GM23338 (cell line): ENCODE results near the gene RBM14. TPM values are rescaled to one million over a fixed set of nuclear protein-coding genes. Genes with fewer than 3 reads are reported as not detected.

Source experiments
- ATAC-seq: fragments of 200-7000 bp; cut with Tn5 transposase; 3 replicates; pipeline ENCODE4 v1.9.1; 2020
- DNase-seq: peaks from one replicate; pipeline ENCODE4 v3.0.0-alpha.2; 2015; ENCODE audit warnings: low spot score
- H2AFZ ChIP-seq: fragments of 200-600 bp; sonication (generic); 2 replicates; pipeline ENCODE4 v1.8.0; 2016; ENCODE audit warnings: antibody characterized with exemption, mild to moderate bottlenecking, moderate library complexity
- H3F3A ChIP-seq: fragments of 200-600 bp; sonication (generic); replicated peaks from 2 replicates; pipeline ENCODE4 v1.8.0; 2017; ENCODE audit warnings: antibody characterized with exemption, mixed run types, low read depth
- H3K27ac ChIP-seq: fragments of 200-600 bp; sonication (generic); 2 replicates; pipeline ENCODE4 v1.6.1; 2016; ENCODE audit warnings: low read depth
- H3K27me3 ChIP-seq: fragments of 200-600 bp; sonication (generic); 2 replicates; pipeline ENCODE4 v1.8.0; 2016; ENCODE audit warnings: mild to moderate bottlenecking, mixed run types, moderate library complexity; ENCODE audit not compliant: insufficient read depth
- H3K36me3 ChIP-seq: fragments of 200-600 bp; sonication (generic); 2 replicates; pipeline ENCODE4 v1.8.0; 2016; ENCODE audit warnings: mild to moderate bottlenecking; ENCODE audit not compliant: insufficient read depth
- H3K4me1 ChIP-seq: fragments of 200-600 bp; sonication (generic); 2 replicates; pipeline ENCODE4 v1.8.0; 2016; ENCODE audit warnings: mild to moderate bottlenecking, moderate library complexity; ENCODE audit not compliant: insufficient read depth
- H3K4me2 ChIP-seq: fragments of 200-600 bp; sonication (generic); 2 replicates; pipeline ENCODE4 v1.7.1; 2017; ENCODE audit warnings: mixed run types
- H3K4me3 ChIP-seq: fragments of 200-600 bp; sonication (generic); 2 replicates; pipeline ENCODE4 v1.6.1; 2016; ENCODE audit warnings: mixed run types
- H3K79me2 ChIP-seq: fragments of 200-600 bp; sonication (generic); replicated peaks from 2 replicates; pipeline ENCODE4 v1.8.0; 2017; ENCODE audit warnings: mild to moderate bottlenecking; ENCODE audit not compliant: insufficient read depth
- H3K9me2 ChIP-seq: fragments of 200-600 bp; sonication (generic); 2 replicates; pipeline ENCODE4 v1.8.0; 2017; ENCODE audit not compliant: insufficient read depth
- H4K20me1 ChIP-seq: fragments of 200-600 bp; sonication (generic); replicated peaks from 2 replicates; pipeline ENCODE4 v1.8.0; 2017; ENCODE audit warnings: mild to moderate bottlenecking; ENCODE audit not compliant: insufficient read depth
- H3K27ac Mint-ChIP-seq: 2 replicates; pipeline ENCODE4 v1.8.0; 2020; ENCODE audit warnings: inconsistent platforms, mild to moderate bottlenecking, moderate library complexity, mixed read lengths
- H3K27me3 Mint-ChIP-seq: 3 replicates; pipeline ENCODE4 v1.8.0; 2022; ENCODE audit warnings: low read depth, mild to moderate bottlenecking, moderate library complexity, mixed read lengths, inconsistent platforms; ENCODE audit not compliant: insufficient read depth, poor library complexity
- H3K36me3 Mint-ChIP-seq: 3 replicates; pipeline ENCODE4 v1.8.0; 2021; ENCODE audit warnings: low read depth, mild to moderate bottlenecking, inconsistent platforms, moderate library complexity, mixed read lengths
- H3K4me1 Mint-ChIP-seq: 3 replicates; pipeline ENCODE4 v1.8.0; 2020; ENCODE audit warnings: mild to moderate bottlenecking, inconsistent platforms, mixed read lengths
- H3K4me3 Mint-ChIP-seq: 3 replicates; pipeline ENCODE4 v1.8.0; 2021; ENCODE audit warnings: moderate library complexity, mild to moderate bottlenecking, inconsistent platforms, mixed read lengths
- H3K9me3 Mint-ChIP-seq: 3 replicates; pipeline ENCODE4 v1.8.0; 2020; ENCODE audit warnings: moderate library complexity, mild to moderate bottlenecking, inconsistent platforms, mixed read lengths
- CREB1 ChIP-seq: fragments of 250-450 bp; sonication (Bioruptor Pico); IDR thresholded peaks from 2 replicates; pipeline ENCODE4 v1.5.0; 2020; ENCODE audit warnings: low read depth, mild to moderate bottlenecking, moderate library complexity
- CTCF ChIP-seq, 2 experiments: fragments of 200-600 bp in 1 of 2; sonication (generic) in 1 of 2; conservative IDR thresholded peaks; 2 replicates each; pipeline versions ENCODE4 v1.5.1 to v1.6.1; 2016 to 2017; ENCODE audit warnings: antibody characterized with exemption in 2 of 2, low read depth in 2 of 2, mild to moderate bottlenecking in 2 of 2, moderate library complexity in 1 of 2
- ETS1 ChIP-seq: IDR thresholded peaks from 2 replicates; pipeline ENCODE4 v1.6.1; 2016; ENCODE audit warnings: antibody characterized with exemption
- EZH2 ChIP-seq: fragments of 200-600 bp; sonication (generic); IDR thresholded peaks from one replicate; pipeline ENCODE4 v1.8.0; 2017; ENCODE audit warnings: antibody characterized with exemption, mild to moderate bottlenecking, low read depth; ENCODE audit not compliant: unreplicated experiment
- EZH2phosphoT487 ChIP-seq: fragments of 200-600 bp; sonication (generic); IDR thresholded peaks from one replicate; pipeline ENCODE4 v1.8.1; 2018; ENCODE audit warnings: antibody characterized with exemption; ENCODE audit not compliant: unreplicated experiment
- JUNB ChIP-seq: IDR thresholded peaks from one replicate; pipeline ENCODE4 v1.6.1; 2016; ENCODE audit warnings: antibody characterized with exemption; ENCODE audit not compliant: unreplicated experiment
- NANOG ChIP-seq: IDR thresholded peaks from 2 replicates; pipeline ENCODE4 v1.6.1; 2016; ENCODE audit warnings: antibody characterized with exemption, borderline replicate concordance
- POLR2AphosphoS5 ChIP-seq: IDR thresholded peaks from 2 replicates; pipeline ENCODE4 v1.6.1; 2016; ENCODE audit warnings: antibody characterized with exemption, low read depth
- REST ChIP-seq: IDR thresholded peaks from one replicate; pipeline ENCODE4 v1.6.1; 2018; ENCODE audit warnings: antibody characterized with exemption; ENCODE audit not compliant: unreplicated experiment
- STAT1 ChIP-seq: IDR thresholded peaks from one replicate; pipeline ENCODE4 v1.6.1; 2016; ENCODE audit warnings: antibody characterized with exemption; ENCODE audit not compliant: unreplicated experiment
- ZNF114 ChIP-seq: fragments of 250-450 bp; sonication (Bioruptor Pico); IDR thresholded peaks from 2 replicates; pipeline ENCODE4 v1.5.0; 2020; ENCODE audit warnings: mild to moderate bottlenecking, moderate library complexity
- ZNF331 ChIP-seq: fragments of 250-450 bp; sonication (Bioruptor Pico); IDR thresholded peaks from 2 replicates; pipeline ENCODE4 v1.5.0; 2020; ENCODE audit warnings: low read depth, mild to moderate bottlenecking, moderate library complexity
- ZNF462 ChIP-seq: fragments of 250-450 bp; sonication (Bioruptor Pico); IDR thresholded peaks from 2 replicates; pipeline ENCODE4 v1.5.0; 2020; ENCODE audit warnings: mild to moderate bottlenecking, moderate library complexity
- polyA plus RNA-seq: library from polyadenylated mRNA; unstranded; fragments of >200 nt; fragmentation: Nextera tagmentation; extraction: Ambion mirVana; gene quantifications from 2 replicates; pipeline ENCODE4 v1.2.1, GENCODE V29; 2016
- total RNA-seq: library from RNA; depleted of rRNA; stranded (reverse); fragments of >200 nt; shearing (Covaris generic); gene quantifications from 2 replicates; pipeline ENCODE4 v1.2.3, GENCODE V29; 2014

RBM14 gene
- total and polyA plus RNA-seq, 2 experiments from 2014 or later: 45.4 to 83.5 TPM

- Mint-ChIP-seq H3K27ac (no peak overlapping the region; the same call in 1 of the 2 replicates), H3K4me3 (no peak overlapping the region), H3K9me3 (no peaks in the 10 kb centered on the region), H3K4me1 (no peaks in the 10 kb centered on the region), H3K36me3 (peaks cover 20% of the 10 kb centered on the region; the same call in 2 of the 3 replicates), H3K27me3 (peaks cover 1% of the 10 kb centered on the region)
- Histone ChIP-seq H3F3A (no peaks in the 10 kb centered on the region), H3K27ac (no peak overlapping the region), H3K27me3 (no peaks in the 10 kb centered on the region), H3K9me2 (no peaks in the 10 kb centered on the region), H3K79me2 (no peaks in the 10 kb centered on the region), H2AFZ (no peak overlapping the region), H3K4me2 (no peak overlapping the region), H4K20me1 (no peaks in the 10 kb centered on the region), H3K4me1 (no peaks in the 10 kb centered on the region), H3K4me3 (no peak overlapping the region), H3K36me3 (no peaks in the 10 kb centered on the region)
- ATAC-seq (no peak), DNase-seq (no peak)
- TF ChIP-seq ZNF331: no peak
- TF ChIP-seq EZH2: no peak
- no peak for TF ChIP-seq ETS1
- no peak for TF ChIP-seq EZH2phosphoT487
- TF ChIP-seq ZNF114 (CRISPR knock-in tag): no peak
- TF ChIP-seq ZNF462 (CRISPR knock-in tag): no peak
- TF ChIP-seq REST: no peak
- no peak for TF ChIP-seq POLR2AphosphoS5
- TF ChIP-seq NANOG: no peak
- TF ChIP-seq JUNB: no peak
- TF ChIP-seq STAT1: no peak
- TF ChIP-seq CREB1 (CRISPR knock-in tag): no peak
- no peak for TF ChIP-seq CTCF (conservative IDR thresholded peaks at IDR 0.05; ENCODE audit: low read depth in 2 of 2)
These were observed 9.2 kb upstream of the RBM14 start for GRCh38 chr11:66607126-66607834.
